Measurements from ENCODE around the gene LRRC8A.

Gene LRRC8A

GRCh38 chr9:128913048-128913900 lies 31.3 kb downstream of the LRRC8A start:
- TF ChIP-seq ZBTB7A (IDR thresholded peaks at IDR 0.05; ENCODE audit: low read depth) (0 out of 2 replicates have a peak, but pooled peaks have one; percentile 16), TEAD4 (IDR thresholded peaks at IDR 0.05) (no peak)

- TF ChIP-seq REST (IDR thresholded peaks at IDR 0.05; ENCODE audit: low read depth) (no peak), FOXM1 (IDR thresholded peaks at IDR 0.05; ENCODE audit: borderline replicate concordance, low read depth) (no peak), TAF1 (IDR thresholded peaks at IDR 0.05; ENCODE audit: low read depth) (no peak), RAD21 (IDR thresholded peaks at IDR 0.05; ENCODE audit: low read depth) (no peak), ZBTB7A (IDR thresholded peaks at IDR 0.05; ENCODE audit: low read depth) (no peak), TEAD4 (IDR thresholded peaks at IDR 0.05) (no peak), NFIC (IDR thresholded peaks at IDR 0.05) (no peak), YY1 (IDR thresholded peaks at IDR 0.05; ENCODE audit: low read depth) (no peak), EP300 (IDR thresholded peaks at IDR 0.05; ENCODE audit: borderline replicate concordance) (no peak), CREB1 (IDR thresholded peaks at IDR 0.05; ENCODE audit: low read depth) (no peak), EGR1 (IDR thresholded peaks at IDR 0.05) (no peak), CEBPB (IDR thresholded peaks at IDR 0.05) (no peak), TCF12 (IDR thresholded peaks at IDR 0.05; ENCODE audit: low read depth) (no peak)
- TF ChIP-seq, protein P1, sequence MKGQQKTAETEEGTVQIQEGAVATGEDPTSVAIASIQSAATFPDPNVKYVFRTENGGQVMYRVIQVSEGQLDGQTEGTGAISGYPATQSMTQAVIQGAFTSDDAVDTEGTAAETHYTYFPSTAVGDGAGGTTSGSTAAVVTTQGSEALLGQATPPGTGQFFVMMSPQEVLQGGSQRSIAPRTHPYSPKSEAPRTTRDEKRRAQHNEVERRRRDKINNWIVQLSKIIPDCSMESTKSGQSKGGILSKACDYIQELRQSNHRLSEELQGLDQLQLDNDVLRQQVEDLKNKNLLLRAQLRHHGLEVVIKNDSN (IDR thresholded peaks at IDR 0.05): no peak
- TF ChIP-seq, protein P2, sequence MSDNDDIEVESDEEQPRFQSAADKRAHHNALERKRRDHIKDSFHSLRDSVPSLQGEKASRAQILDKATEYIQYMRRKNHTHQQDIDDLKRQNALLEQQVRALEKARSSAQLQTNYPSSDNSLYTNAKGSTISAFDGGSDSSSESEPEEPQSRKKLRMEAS (IDR thresholded peaks at IDR 0.05): no peak
These were observed 32.3 kb downstream of the LRRC8A start for GRCh38 chr9:128913995-128914772.

GRCh38 chr9:128916204-128916603 lies 34.3 kb downstream of the LRRC8A start:
- TF ChIP-seq CEBPB (IDR thresholded peaks at IDR 0.05): no peak
- no peak for TF ChIP-seq NFIC (IDR thresholded peaks at IDR 0.05)
- no peak for TF ChIP-seq REST (IDR thresholded peaks at IDR 0.05; ENCODE audit: low read depth)
- TF ChIP-seq TCF12 (IDR thresholded peaks at IDR 0.05; ENCODE audit: low read depth): no peak
- no peak for TF ChIP-seq YY1 (IDR thresholded peaks at IDR 0.05; ENCODE audit: low read depth)
- no peak for TF ChIP-seq RAD21 (IDR thresholded peaks at IDR 0.05; ENCODE audit: low read depth)
- TF ChIP-seq ZBTB7A (IDR thresholded peaks at IDR 0.05; ENCODE audit: low read depth): no peak
- TF ChIP-seq, protein P2 (IDR thresholded peaks at IDR 0.05): no peak
- no peak for TF ChIP-seq CREB1 (IDR thresholded peaks at IDR 0.05; ENCODE audit: low read depth)
- no peak for TF ChIP-seq TEAD4 (IDR thresholded peaks at IDR 0.05)
- no peak for TF ChIP-seq EGR1 (IDR thresholded peaks at IDR 0.05)
- TF ChIP-seq, protein P1 (IDR thresholded peaks at IDR 0.05): no peak
- TF ChIP-seq TAF1 (IDR thresholded peaks at IDR 0.05; ENCODE audit: low read depth): no peak
- TF ChIP-seq FOXM1 (IDR thresholded peaks at IDR 0.05; ENCODE audit: borderline replicate concordance, low read depth): no peak
- TF ChIP-seq EP300 (IDR thresholded peaks at IDR 0.05; ENCODE audit: borderline replicate concordance): no peak

- TF ChIP-seq TCF12 (IDR thresholded peaks at IDR 0.05; ENCODE audit: low read depth): no peak
- no peak for TF ChIP-seq CEBPB (IDR thresholded peaks at IDR 0.05)
- TF ChIP-seq, protein P1 (IDR thresholded peaks at IDR 0.05): no peak
- no peak for TF ChIP-seq CREB1 (IDR thresholded peaks at IDR 0.05; ENCODE audit: low read depth)
- TF ChIP-seq EP300 (IDR thresholded peaks at IDR 0.05; ENCODE audit: borderline replicate concordance): no peak
- TF ChIP-seq TEAD4 (IDR thresholded peaks at IDR 0.05): no peak
- no peak for TF ChIP-seq ZBTB7A (IDR thresholded peaks at IDR 0.05; ENCODE audit: low read depth)
- TF ChIP-seq RAD21 (IDR thresholded peaks at IDR 0.05; ENCODE audit: low read depth): no peak
- no peak for TF ChIP-seq TAF1 (IDR thresholded peaks at IDR 0.05; ENCODE audit: low read depth)
- TF ChIP-seq, protein P2 (IDR thresholded peaks at IDR 0.05): no peak
- no peak for TF ChIP-seq FOXM1 (IDR thresholded peaks at IDR 0.05; ENCODE audit: borderline replicate concordance, low read depth)
- TF ChIP-seq YY1 (IDR thresholded peaks at IDR 0.05; ENCODE audit: low read depth): no peak
- no peak for TF ChIP-seq REST (IDR thresholded peaks at IDR 0.05; ENCODE audit: low read depth)
- no peak for TF ChIP-seq NFIC (IDR thresholded peaks at IDR 0.05)
- no peak for TF ChIP-seq EGR1 (IDR thresholded peaks at IDR 0.05)
These were observed 34.8 kb downstream of the LRRC8A start for GRCh38 chr9:128916745-128917144.
